IMR-90 (cell line): Measurements from ENCODE around the gene MSH5. TPM values are rescaled to one million over a fixed set of nuclear protein-coding genes. Genes with fewer than 3 reads are reported as not detected.

Experiments
- ATAC-seq: fragments of 200-7000 bp; cut with Tn5 transposase; 2 replicates; pipeline ENCODE4 v1.9.1; 2020; ENCODE audit warnings: low read depth, mild to moderate bottlenecking, moderate library complexity
- BruUV-seq: library from RNA; stranded (reverse); fragments of 400-500 nt; replicated peaks from 2 replicates; lab custom pipeline; 2021; lab: Mats Ljungman, UMichigan
- CTCF ChIA-PET: fragments of 300-600 bp; formaldehyde crosslinking; extraction: SDS; loops from one replicate; lab custom pipeline; 2021; ENCODE audit warnings: antibody characterized with exemption; lab: Yijun Ruan, JAX
- POLR2A ChIA-PET: fragments of 300-600 bp; sonication (Branson Sonifier 250); formaldehyde crosslinking; loops from one replicate; lab custom pipeline; 2022; ENCODE audit warnings: antibody characterized with exemption; ENCODE audit not compliant: unreplicated experiment; lab: Charles Lee
- DNase-seq: peaks from one replicate; pipeline ENCODE4 v3.0.0; 2013
- H2AFZ ChIP-seq: replicated peaks from 2 replicates; pipeline ENCODE3; 2013; ENCODE audit warnings: low read length, mild to moderate bottlenecking; ENCODE audit not compliant: poor library complexity
- H2AK5ac ChIP-seq: 2 replicates; pipeline ENCODE4 v1.6.1; 2013; ENCODE audit warnings: low read depth, low read length, inconsistent platforms
- H2AK9ac ChIP-seq: replicated peaks from 2 replicates; pipeline ENCODE3; 2013; ENCODE audit warnings: mild to moderate bottlenecking, low read depth, low read length, moderate library complexity; ENCODE audit not compliant: poor library complexity
- H2BK120ac ChIP-seq: 2 replicates; pipeline ENCODE4 v1.6.1; 2013; ENCODE audit warnings: low read depth, low read length, inconsistent platforms
- H2BK15ac ChIP-seq: 3 replicates; pipeline ENCODE4 v1.6.1; 2013; ENCODE audit warnings: low read depth, low read length, inconsistent platforms
- H2BK20ac ChIP-seq: 2 replicates; pipeline ENCODE4 v1.6.1; 2013; ENCODE audit warnings: low read depth, mild to moderate bottlenecking, inconsistent platforms, low read length, moderate library complexity
- H2BK5ac ChIP-seq: 2 replicates; pipeline ENCODE4 v1.6.1; 2013; ENCODE audit warnings: mild to moderate bottlenecking, low read depth, low read length, inconsistent platforms; ENCODE audit not compliant: poor library complexity, severe bottlenecking
- H3K14ac ChIP-seq: replicated peaks from 2 replicates; pipeline ENCODE4 v1.6.1; 2013; ENCODE audit warnings: low read depth, low read length, inconsistent platforms
- H3K18ac ChIP-seq: 2 replicates; pipeline ENCODE4 v1.6.1; 2013; ENCODE audit warnings: low read depth, low read length, control low read depth
- H3K23ac ChIP-seq: 2 replicates; pipeline ENCODE4 v1.6.1; 2013; ENCODE audit warnings: low read depth, low read length, inconsistent platforms
- H3K27ac ChIP-seq: 2 replicates; pipeline ENCODE4 v1.5.1; 2013; ENCODE audit warnings: mild to moderate bottlenecking, control low read depth, low read length; ENCODE audit not compliant: insufficient read depth
- H3K27me3 ChIP-seq: 2 replicates; pipeline ENCODE4 v1.6.1; 2013; ENCODE audit warnings: low read length; ENCODE audit not compliant: control insufficient read depth, insufficient read depth
- H3K36me3 ChIP-seq: 2 replicates; pipeline ENCODE4 v1.6.1; 2013; ENCODE audit warnings: low read length, mixed read lengths; ENCODE audit not compliant: control insufficient read depth, insufficient read depth
- H3K4ac ChIP-seq: 2 replicates; pipeline ENCODE4 v1.6.1; 2013; ENCODE audit warnings: low read depth, low read length, inconsistent platforms
- H3K4me1 ChIP-seq: 2 replicates; pipeline ENCODE4 v1.6.1; 2013; ENCODE audit warnings: low read length, mixed read lengths; ENCODE audit not compliant: control insufficient read depth, insufficient read depth
- H3K4me2 ChIP-seq: 2 replicates; pipeline ENCODE4 v1.6.1; 2013; ENCODE audit warnings: low read depth, mild to moderate bottlenecking, control low read depth, low read length, moderate library complexity
- H3K4me3 ChIP-seq: 2 replicates; pipeline ENCODE4 v1.5.1; 2013; ENCODE audit warnings: low read depth, mild to moderate bottlenecking, control low read depth, low read length, moderate library complexity; ENCODE audit not compliant: insufficient read depth
- H3K56ac ChIP-seq: 2 replicates; pipeline ENCODE4 v1.6.1; 2013; ENCODE audit warnings: low read length, inconsistent platforms; ENCODE audit not compliant: insufficient read depth; ENCODE audit errors: extremely low read depth
- H3K79me1 ChIP-seq, 2 experiments: 2 replicates each; pipeline ENCODE4 v1.6.1; 2013; ENCODE audit warnings: low read length in 2 of 2, inconsistent platforms in 1 of 2, low read depth in 1 of 2
- H3K9ac ChIP-seq: 2 replicates; pipeline ENCODE4 v1.6.1; 2013; ENCODE audit warnings: low read depth, low read length, control low read depth
- H3K9me1 ChIP-seq: 2 replicates; pipeline ENCODE4 v1.6.1; 2013; ENCODE audit warnings: low read length, inconsistent platforms; ENCODE audit not compliant: insufficient read depth
- H3K9me3 ChIP-seq: 2 replicates; pipeline ENCODE4 v1.6.1; 2013; ENCODE audit warnings: low read length; ENCODE audit not compliant: control insufficient read depth, insufficient read depth
- H4K20me1 ChIP-seq: 2 replicates; pipeline ENCODE4 v1.6.1; 2013; ENCODE audit warnings: low read length, inconsistent platforms; ENCODE audit not compliant: insufficient read depth
- H4K5ac ChIP-seq: 2 replicates; pipeline ENCODE4 v1.6.1; 2013; ENCODE audit warnings: mild to moderate bottlenecking, low read depth, low read length, control low read depth
- H4K8ac ChIP-seq, 2 experiments: 2 replicates each; pipeline ENCODE4 v1.6.1; 2013; ENCODE audit warnings: low read depth in 2 of 2, low read length in 2 of 2, control low read depth in 1 of 2, inconsistent platforms in 1 of 2
- H4K91ac ChIP-seq: 2 replicates; pipeline ENCODE4 v1.6.1; 2013; ENCODE audit warnings: low read depth, low read length, inconsistent platforms; ENCODE audit not compliant: insufficient read depth
- BHLHE40 ChIP-seq: fragments of 150-350 bp; IDR thresholded peaks from 2 replicates; pipeline ENCODE4 v1.6.1; 2016; ENCODE audit warnings: mild to moderate bottlenecking, low read depth, low read length
- CHD1 ChIP-seq: IDR thresholded peaks from 2 replicates; pipeline ENCODE4 v1.6.1; 2012; ENCODE audit warnings: low read depth, low read length, improper control_type of control experiment
- MAZ ChIP-seq: IDR thresholded peaks from 2 replicates; pipeline ENCODE4 v1.6.1; 2012; ENCODE audit warnings: low read depth, mild to moderate bottlenecking, low read length, improper control_type of control experiment, moderate library complexity, borderline replicate concordance
- MXI1 ChIP-seq: IDR thresholded peaks from 2 replicates; pipeline ENCODE4 v1.6.1; 2012; ENCODE audit warnings: low read depth, mild to moderate bottlenecking, low read length, moderate library complexity, borderline replicate concordance
- POLR2A ChIP-seq: IDR thresholded peaks from 2 replicates; pipeline ENCODE4 v1.6.1; 2012; ENCODE audit warnings: mild to moderate bottlenecking, low read depth, low read length
- RCOR1 ChIP-seq: IDR thresholded peaks from 2 replicates; pipeline ENCODE4 v1.6.1; 2012; ENCODE audit warnings: mild to moderate bottlenecking, low read length, improper control_type of control experiment; ENCODE audit not compliant: insufficient replicate concordance
- SMC3 ChIP-seq: fragments of 150-350 bp; IDR thresholded peaks from 2 replicates; pipeline ENCODE4 v1.6.1; 2016; ENCODE audit warnings: low read depth, mild to moderate bottlenecking, antibody characterized with exemption, low read length, moderate library complexity
- WGBS, 2 experiments: methylation state at CpG; one replicate each; pipeline versions ENCODE4 v1.1.5 to v1.1.7; 2013; ENCODE audit warnings: missing lambda C conversion rate in 2 of 2; ENCODE audit not compliant: insufficient read length in 1 of 2; ENCODE audit errors: extremely low coverage in 2 of 2; 5-methylcytosine and 5-hydroxymethylcytosine counted together
- dilution Hi-C: fragments of 300-500 bp; cut with HindIII; formaldehyde crosslinking; loops from one replicate; pipeline ENCODE4 v1.14.3; 2018; ENCODE audit warnings: low sequenced_read_pairs; ENCODE audit not compliant: unreplicated experiment
- in situ Hi-C: fragments of 300-500 bp; cut with MboI; formaldehyde crosslinking; loops from 3 replicates; pipeline ENCODE4 v1.14.3; 2019; ENCODE audit warnings: low sequenced_read_pairs, inconsistent platforms, mixed read lengths
- intact Hi-C: fragments of 100-400 bp; cut with micrococcal nuclease; formaldehyde crosslinking; loops from 2 replicates; pipeline ENCODE4 v1.10.0; 2022
- polyA plus RNA-seq, 3 experiments: library from polyadenylated mRNA; depleted of rRNA; stranded (reverse); fragments of >200 nt; gene quantifications; 2 replicates each; pipeline ENCODE4 v1.2.3, GENCODE V29; 2012; ENCODE audit warnings: low replicate concordance in 1 of 3
- total RNA-seq: library from RNA; depleted of rRNA; stranded (reverse); fragments of >200 nt; gene quantifications from 2 replicates; pipeline ENCODE4 v1.2.3, GENCODE V29; 2012
- TF ChIP-seq, protein P1 (sequence below): conservative IDR thresholded peaks from 2 replicates; pipeline ENCODE4 v1.5.1; 2012; ENCODE audit warnings: mild to moderate bottlenecking, low read depth, low read length, improper control_type of control experiment

Gene MSH5
- total and polyA plus RNA-seq, 2 of the 4 experiments (the other 2 are of a cell fraction) = 5.6 to 15.7 TPM

DNA sequence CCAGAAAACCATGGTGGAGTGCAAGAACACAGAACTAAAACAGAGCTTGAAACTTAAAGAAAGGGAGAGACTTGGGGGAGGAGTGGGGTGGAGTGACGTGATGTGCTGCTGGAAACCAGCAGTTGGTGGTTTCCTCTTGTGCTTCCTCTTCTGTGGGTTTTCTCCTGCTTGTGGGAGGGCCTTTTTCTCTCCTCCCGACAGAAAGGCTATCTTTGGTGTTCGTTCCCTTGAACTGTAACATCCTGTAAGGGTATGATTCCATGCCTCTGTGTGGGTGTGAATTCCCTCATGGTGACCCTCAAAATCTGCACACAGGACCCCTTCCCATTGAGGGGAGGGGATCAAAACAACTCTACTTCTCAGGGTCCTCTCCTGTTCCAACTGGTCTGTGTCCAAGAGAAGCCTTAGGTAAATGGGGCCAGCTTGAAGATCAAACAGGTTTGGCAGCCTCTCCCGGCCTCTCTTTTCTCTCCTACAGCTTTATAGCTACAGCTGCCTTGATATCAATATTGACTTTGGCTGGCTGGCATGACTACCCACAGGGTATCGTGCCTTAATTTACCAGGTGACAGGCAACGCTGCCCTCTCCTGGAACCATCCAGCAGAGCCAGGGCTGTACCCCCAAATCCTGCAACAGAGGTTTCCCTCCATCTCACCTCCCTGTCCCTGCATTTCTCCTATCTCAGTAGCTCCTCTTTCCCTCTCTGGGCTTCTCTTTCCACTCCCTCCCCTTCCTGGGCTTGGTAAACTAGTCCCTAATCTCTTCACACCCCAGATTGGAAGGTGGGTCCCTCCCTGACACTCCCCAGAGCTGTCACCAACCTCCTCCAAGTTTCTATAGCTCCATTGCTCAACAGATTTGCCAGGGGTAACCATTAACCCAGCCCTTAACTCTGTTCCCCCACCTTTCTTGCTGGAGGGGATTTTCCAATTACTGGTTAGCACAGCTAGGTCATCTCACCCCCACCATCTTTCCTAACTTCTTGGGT is 1.5 kb upstream of the MSH5 start:
- peak overlapping the region; percentile 95 for H3K14ac ChIP-seq
- peaks cover 18% of the 10 kb centered on the region for H4K20me1 ChIP-seq
- H3K27me3 ChIP-seq = no peaks in the 10 kb centered on the region
- H2AK5ac ChIP-seq = peak overlapping the region; percentile 70
- peak overlapping the region; percentile 75 for H3K56ac ChIP-seq
- peaks cover 18% of the 10 kb centered on the region for H3K4me1 ChIP-seq
- H2BK5ac ChIP-seq = peak overlapping the region; percentile 92
- H2BK20ac ChIP-seq = peak overlapping the region; percentile 76
- POLR2A ChIA-PET = no interaction called here
- TF ChIP-seq RCOR1 = no peak
- no peak for TF ChIP-seq CHD1
- no peak for TF ChIP-seq MAZ
- peak; percentile 21; the same call in 1 of the 2 replicates for TF ChIP-seq SMC3
- TF ChIP-seq, protein P1, sequence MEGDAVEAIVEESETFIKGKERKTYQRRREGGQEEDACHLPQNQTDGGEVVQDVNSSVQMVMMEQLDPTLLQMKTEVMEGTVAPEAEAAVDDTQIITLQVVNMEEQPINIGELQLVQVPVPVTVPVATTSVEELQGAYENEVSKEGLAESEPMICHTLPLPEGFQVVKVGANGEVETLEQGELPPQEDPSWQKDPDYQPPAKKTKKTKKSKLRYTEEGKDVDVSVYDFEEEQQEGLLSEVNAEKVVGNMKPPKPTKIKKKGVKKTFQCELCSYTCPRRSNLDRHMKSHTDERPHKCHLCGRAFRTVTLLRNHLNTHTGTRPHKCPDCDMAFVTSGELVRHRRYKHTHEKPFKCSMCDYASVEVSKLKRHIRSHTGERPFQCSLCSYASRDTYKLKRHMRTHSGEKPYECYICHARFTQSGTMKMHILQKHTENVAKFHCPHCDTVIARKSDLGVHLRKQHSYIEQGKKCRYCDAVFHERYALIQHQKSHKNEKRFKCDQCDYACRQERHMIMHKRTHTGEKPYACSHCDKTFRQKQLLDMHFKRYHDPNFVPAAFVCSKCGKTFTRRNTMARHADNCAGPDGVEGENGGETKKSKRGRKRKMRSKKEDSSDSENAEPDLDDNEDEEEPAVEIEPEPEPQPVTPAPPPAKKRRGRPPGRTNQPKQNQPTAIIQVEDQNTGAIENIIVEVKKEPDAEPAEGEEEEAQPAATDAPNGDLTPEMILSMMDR = peak; percentile 30; the same call in 1 of the 2 replicates
- peak; percentile 55 for TF ChIP-seq POLR2A
- TF ChIP-seq MXI1 = no peak
- TF ChIP-seq BHLHE40 = no peak
- H4K91ac ChIP-seq = peak overlapping the region; percentile 94
- peaks cover 18% of the 10 kb centered on the region for H3K9me1 ChIP-seq
- peak overlapping the region; percentile 62 for H3K27ac ChIP-seq
- peak overlapping the region; percentile 81 for H4K5ac ChIP-seq
- peak overlapping the region; percentile 32 for H3K9ac ChIP-seq
- BruUV-seq = no TSS peak
- DNase-seq (peak; percentile 89), ATAC-seq (peak; percentile 24)
- no peaks in the 10 kb centered on the region for H3K9me3 ChIP-seq
- WGBS, 2 experiments = 20% methylated on average over 1 of the region's 6 CpGs; no CpG with 5 or more reads in 1 of the 2 experiments
- H4K8ac ChIP-seq = peak overlapping the region; percentile 63 to 97
- peaks cover 15% of the 10 kb centered on the region for H3K36me3 ChIP-seq
- peak overlapping the region; percentile 87 for H2BK120ac ChIP-seq
- in situ Hi-C loops (no loop called here), dilution Hi-C loops (no loop called here), intact Hi-C loops (loop anchor here (2.0 kb wide), 1 partner anchor 57 kb away; the partner anchor contains the start of gene VARS1)
- peak overlapping the region; percentile 60 for H3K18ac ChIP-seq
- peak overlapping the region; percentile 2; the same call in 1 of the 2 replicates for H3K4me3 ChIP-seq
- H2AFZ ChIP-seq = peak overlapping the region; percentile 83
- H3K4me2 ChIP-seq = peak overlapping the region; percentile 68
- CTCF ChIA-PET = interaction anchor here (0.6 to 1.3 kb wide), 11 partner anchors 9 to 1181 kb away, joined by 3 to 10 read pairs (median 3); partner anchors contain the start of genes ABHD16A, NFKBIL1 and PRR3
- peak overlapping the region; percentile 89 for H3K23ac ChIP-seq
- peak overlapping the region; percentile 83 for H2AK9ac ChIP-seq
- peaks cover 13 to 72% of the 10 kb centered on the region in 2 experiments; a peak in 3 of 4 replicates for H3K79me1 ChIP-seq
- H2BK15ac ChIP-seq = peak overlapping the region; percentile 71; the same call in 2 of the 3 replicates
- peak overlapping the region; percentile 93 for H3K4ac ChIP-seq
